ENCODE data around the gene MFGE8.

DNA sequence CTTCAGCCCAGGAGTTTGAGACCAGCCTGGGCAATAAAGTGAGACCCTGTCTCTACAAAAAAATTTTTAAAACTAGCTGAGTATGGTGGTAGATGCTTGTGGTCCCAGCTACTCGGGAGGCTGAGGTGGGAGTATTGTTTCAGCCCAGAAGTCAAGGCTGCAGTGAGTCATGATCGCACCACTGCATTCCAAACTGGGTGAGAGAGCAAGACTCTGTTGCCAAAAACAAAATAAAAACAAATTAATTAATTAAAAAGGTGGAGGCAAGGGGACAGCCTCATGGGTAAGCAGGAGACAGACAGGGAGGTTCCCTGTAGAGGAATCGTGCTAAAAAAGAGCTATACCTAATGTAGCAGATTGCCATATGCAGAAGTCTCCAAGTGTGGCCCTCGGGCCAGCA lies 30.4 kb downstream of the MFGE8 start:
- TF ChIP-seq, protein P1, sequence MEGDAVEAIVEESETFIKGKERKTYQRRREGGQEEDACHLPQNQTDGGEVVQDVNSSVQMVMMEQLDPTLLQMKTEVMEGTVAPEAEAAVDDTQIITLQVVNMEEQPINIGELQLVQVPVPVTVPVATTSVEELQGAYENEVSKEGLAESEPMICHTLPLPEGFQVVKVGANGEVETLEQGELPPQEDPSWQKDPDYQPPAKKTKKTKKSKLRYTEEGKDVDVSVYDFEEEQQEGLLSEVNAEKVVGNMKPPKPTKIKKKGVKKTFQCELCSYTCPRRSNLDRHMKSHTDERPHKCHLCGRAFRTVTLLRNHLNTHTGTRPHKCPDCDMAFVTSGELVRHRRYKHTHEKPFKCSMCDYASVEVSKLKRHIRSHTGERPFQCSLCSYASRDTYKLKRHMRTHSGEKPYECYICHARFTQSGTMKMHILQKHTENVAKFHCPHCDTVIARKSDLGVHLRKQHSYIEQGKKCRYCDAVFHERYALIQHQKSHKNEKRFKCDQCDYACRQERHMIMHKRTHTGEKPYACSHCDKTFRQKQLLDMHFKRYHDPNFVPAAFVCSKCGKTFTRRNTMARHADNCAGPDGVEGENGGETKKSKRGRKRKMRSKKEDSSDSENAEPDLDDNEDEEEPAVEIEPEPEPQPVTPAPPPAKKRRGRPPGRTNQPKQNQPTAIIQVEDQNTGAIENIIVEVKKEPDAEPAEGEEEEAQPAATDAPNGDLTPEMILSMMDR (conservative IDR thresholded peaks at IDR 0.05), result no peak
- TF ChIP-seq EZH2 (IDR thresholded peaks at IDR 0.05; ENCODE audit: low read depth), result no peak

Measured in PC-9 (cell line).